ENCODE data around the gene HAPSTR1.

DNA sequence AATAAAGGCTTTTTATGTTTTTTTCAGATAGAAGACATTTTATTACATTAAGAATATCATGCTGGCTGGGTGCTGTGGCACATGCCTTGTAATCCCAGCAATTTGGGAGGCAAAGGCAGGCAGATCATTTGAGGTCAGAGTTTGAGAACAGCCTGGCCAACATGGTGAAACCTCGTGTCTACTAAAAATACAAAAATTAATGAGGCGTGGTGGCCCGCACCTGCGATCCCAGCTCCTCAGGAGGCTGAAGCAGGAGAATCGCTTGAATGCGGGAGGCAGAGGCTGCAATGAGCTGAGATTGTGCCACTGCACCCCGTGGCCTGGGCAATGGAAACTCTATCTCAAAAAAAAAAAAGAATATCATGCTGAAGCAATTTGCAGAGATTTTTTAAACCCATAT lies 29.1 kb upstream of the HAPSTR1 start:
- TF ChIP-seq NFIC (IDR thresholded peaks at IDR 0.05; ENCODE audit: borderline replicate concordance) (no peak), POLR2AphosphoS5 (IDR thresholded peaks at IDR 0.05; ENCODE audit: low read depth, low read length) (no peak), RXRA (IDR thresholded peaks at IDR 0.05; ENCODE audit: borderline replicate concordance, low read depth) (no peak), YY1 (IDR thresholded peaks at IDR 0.05; ENCODE audit: low read depth) (no peak), CTCF (IDR thresholded peaks at IDR 0.05) (no peak), SIN3A (IDR thresholded peaks at IDR 0.05; ENCODE audit: borderline replicate concordance, low read depth, low read length) (no peak), SMC3 (IDR thresholded peaks at IDR 0.05; ENCODE audit: low read depth, low read length) (no peak), IRF3 (IDR thresholded peaks at IDR 0.05; ENCODE audit: low read depth, low read length) (no peak), JUND (IDR thresholded peaks at IDR 0.05) (no peak), TEAD4 (IDR thresholded peaks at IDR 0.05; ENCODE audit: borderline replicate concordance, insufficient read depth) (no peak), RAD21 (IDR thresholded peaks at IDR 0.05; ENCODE audit: low read length) (no peak)
- TF ChIP-seq, protein P1, sequence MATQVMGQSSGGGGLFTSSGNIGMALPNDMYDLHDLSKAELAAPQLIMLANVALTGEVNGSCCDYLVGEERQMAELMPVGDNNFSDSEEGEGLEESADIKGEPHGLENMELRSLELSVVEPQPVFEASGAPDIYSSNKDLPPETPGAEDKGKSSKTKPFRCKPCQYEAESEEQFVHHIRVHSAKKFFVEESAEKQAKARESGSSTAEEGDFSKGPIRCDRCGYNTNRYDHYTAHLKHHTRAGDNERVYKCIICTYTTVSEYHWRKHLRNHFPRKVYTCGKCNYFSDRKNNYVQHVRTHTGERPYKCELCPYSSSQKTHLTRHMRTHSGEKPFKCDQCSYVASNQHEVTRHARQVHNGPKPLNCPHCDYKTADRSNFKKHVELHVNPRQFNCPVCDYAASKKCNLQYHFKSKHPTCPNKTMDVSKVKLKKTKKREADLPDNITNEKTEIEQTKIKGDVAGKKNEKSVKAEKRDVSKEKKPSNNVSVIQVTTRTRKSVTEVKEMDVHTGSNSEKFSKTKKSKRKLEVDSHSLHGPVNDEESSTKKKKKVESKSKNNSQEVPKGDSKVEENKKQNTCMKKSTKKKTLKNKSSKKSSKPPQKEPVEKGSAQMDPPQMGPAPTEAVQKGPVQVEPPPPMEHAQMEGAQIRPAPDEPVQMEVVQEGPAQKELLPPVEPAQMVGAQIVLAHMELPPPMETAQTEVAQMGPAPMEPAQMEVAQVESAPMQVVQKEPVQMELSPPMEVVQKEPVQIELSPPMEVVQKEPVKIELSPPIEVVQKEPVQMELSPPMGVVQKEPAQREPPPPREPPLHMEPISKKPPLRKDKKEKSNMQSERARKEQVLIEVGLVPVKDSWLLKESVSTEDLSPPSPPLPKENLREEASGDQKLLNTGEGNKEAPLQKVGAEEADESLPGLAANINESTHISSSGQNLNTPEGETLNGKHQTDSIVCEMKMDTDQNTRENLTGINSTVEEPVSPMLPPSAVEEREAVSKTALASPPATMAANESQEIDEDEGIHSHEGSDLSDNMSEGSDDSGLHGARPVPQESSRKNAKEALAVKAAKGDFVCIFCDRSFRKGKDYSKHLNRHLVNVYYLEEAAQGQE (IDR thresholded peaks at IDR 0.05; ENCODE audit: low read depth, low read length) = no peak
- TF ChIP-seq, protein P2, sequence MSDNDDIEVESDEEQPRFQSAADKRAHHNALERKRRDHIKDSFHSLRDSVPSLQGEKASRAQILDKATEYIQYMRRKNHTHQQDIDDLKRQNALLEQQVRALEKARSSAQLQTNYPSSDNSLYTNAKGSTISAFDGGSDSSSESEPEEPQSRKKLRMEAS (IDR thresholded peaks at IDR 0.05; ENCODE audit: low read depth) = no peak
